Measurements from ENCODE around the gene ODC1.

DNA sequence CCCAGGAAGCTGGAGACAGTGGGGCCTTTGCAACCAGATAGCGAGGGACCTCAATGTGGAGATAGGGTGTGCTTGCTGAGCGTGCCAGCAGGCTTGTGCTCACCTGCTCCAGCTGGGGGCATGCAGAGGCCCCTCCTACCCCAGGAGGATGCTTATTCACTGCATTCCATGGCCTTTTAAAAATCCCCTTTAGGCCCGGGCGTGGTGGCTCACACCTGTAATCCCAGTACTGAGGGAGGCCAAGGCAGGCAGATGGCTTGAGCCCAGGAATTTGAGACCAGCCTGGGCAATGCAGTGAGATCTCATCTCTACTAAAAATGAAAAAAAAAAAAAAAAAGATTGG, 54.5 kb downstream of the ODC1 start:
- TF ChIP-seq POLR2AphosphoS5 (IDR thresholded peaks at IDR 0.05) (no peak), POLR2A (IDR thresholded peaks at IDR 0.05) (no peak), EP300 (IDR thresholded peaks at IDR 0.05; ENCODE audit: low read depth) (no peak)
- TF ChIP-seq, protein P1, sequence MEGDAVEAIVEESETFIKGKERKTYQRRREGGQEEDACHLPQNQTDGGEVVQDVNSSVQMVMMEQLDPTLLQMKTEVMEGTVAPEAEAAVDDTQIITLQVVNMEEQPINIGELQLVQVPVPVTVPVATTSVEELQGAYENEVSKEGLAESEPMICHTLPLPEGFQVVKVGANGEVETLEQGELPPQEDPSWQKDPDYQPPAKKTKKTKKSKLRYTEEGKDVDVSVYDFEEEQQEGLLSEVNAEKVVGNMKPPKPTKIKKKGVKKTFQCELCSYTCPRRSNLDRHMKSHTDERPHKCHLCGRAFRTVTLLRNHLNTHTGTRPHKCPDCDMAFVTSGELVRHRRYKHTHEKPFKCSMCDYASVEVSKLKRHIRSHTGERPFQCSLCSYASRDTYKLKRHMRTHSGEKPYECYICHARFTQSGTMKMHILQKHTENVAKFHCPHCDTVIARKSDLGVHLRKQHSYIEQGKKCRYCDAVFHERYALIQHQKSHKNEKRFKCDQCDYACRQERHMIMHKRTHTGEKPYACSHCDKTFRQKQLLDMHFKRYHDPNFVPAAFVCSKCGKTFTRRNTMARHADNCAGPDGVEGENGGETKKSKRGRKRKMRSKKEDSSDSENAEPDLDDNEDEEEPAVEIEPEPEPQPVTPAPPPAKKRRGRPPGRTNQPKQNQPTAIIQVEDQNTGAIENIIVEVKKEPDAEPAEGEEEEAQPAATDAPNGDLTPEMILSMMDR (IDR thresholded peaks at IDR 0.05) = no peak
